Activated B cell treated with CpG ODN at 0.5 μM for 24 hours (primary cell): ENCODE measurements around the gene TRPV6. TPM values are rescaled to one million over a fixed set of nuclear protein-coding genes. Genes with fewer than 3 reads are reported as not detected.

Experiments used
- ATAC-seq: fragments of 200-7000 bp; cut with Tn5 transposase; one replicate; pipeline ENCODE4 v1.10.0; 2021; ENCODE audit warnings: low read depth, mild to moderate bottlenecking, moderate library complexity
- CTCF ChIA-PET: fragments of 350-600 bp; sonication (Branson Sonifier 250); formaldehyde crosslinking; loops from one replicate; lab custom pipeline; 2021; ENCODE audit warnings: antibody characterized with exemption; lab: Charles Lee
- POLR2A ChIA-PET: fragments of 350-600 bp; sonication (Branson Sonifier 250); formaldehyde crosslinking; loops from one replicate; lab custom pipeline; 2021; ENCODE audit warnings: antibody characterized with exemption; lab: Charles Lee
- DNase-seq: peaks from one replicate; pipeline ENCODE4 v3.0.0; 2022
- H3K27ac Mint-ChIP-seq: one replicate; pipeline ENCODE4 v1.8.0; 2020; ENCODE audit warnings: mixed read lengths
- H3K27me3 Mint-ChIP-seq: one replicate; pipeline ENCODE4 v1.8.0; 2021; ENCODE audit warnings: mixed read lengths
- H3K36me3 Mint-ChIP-seq: one replicate; pipeline ENCODE4 v1.8.0; 2021; ENCODE audit warnings: low read depth, mixed read lengths
- H3K4me1 Mint-ChIP-seq: one replicate; pipeline ENCODE4 v1.8.0; 2021; ENCODE audit warnings: mixed read lengths
- H3K4me3 Mint-ChIP-seq: one replicate; pipeline ENCODE4 v1.8.0; 2020; ENCODE audit warnings: mild to moderate bottlenecking, mixed read lengths
- H3K9me3 Mint-ChIP-seq: one replicate; pipeline ENCODE4 v1.8.0; 2020; ENCODE audit warnings: mixed read lengths
- CTCF ChIP-seq: fragments of 200-600 bp; IDR thresholded peaks from one replicate; pipeline ENCODE4 v1.8.0; 2022; ENCODE audit warnings: antibody characterized with exemption, mild to moderate bottlenecking
- intact Hi-C: fragments of 100-400 bp; cut with micrococcal nuclease; formaldehyde crosslinking; loops from one replicate; pipeline ENCODE4 v1.15.1; 2024
- total RNA-seq: library from RNA; stranded (reverse); gene quantifications from 2 replicates; pipeline ENCODE4 v1.2.3, GENCODE V29; 2022

TRPV6 gene
- total RNA-seq, 1 donor from 2014 or later, result not detected

- peaks cover 15% of the 10 kb centered on the region for H3K27me3 Mint-ChIP-seq
- peak; percentile 79 for ATAC-seq
- H3K36me3 Mint-ChIP-seq, result no peaks in the 10 kb centered on the region
- DNase-seq, result no peak
- no peak overlapping the region for H3K27ac Mint-ChIP-seq
- intact Hi-C loops, result loop anchor here (1.0 kb wide), 4 partner anchors 27 to 334 kb away; no protein-coding TSS in a partner anchor
- ChIA-PET CTCF (interaction anchor here (0.7 to 3.6 kb wide), 17 partner anchors 15 to 338 kb away, joined by 3 to 29 read pairs (median 3); no protein-coding TSS in a partner anchor), POLR2A (no interaction called here)
- no peaks in the 10 kb centered on the region for H3K9me3 Mint-ChIP-seq
- H3K4me1 Mint-ChIP-seq, result no peaks in the 10 kb centered on the region
- peak; percentile 43 for TF ChIP-seq CTCF
- H3K4me3 Mint-ChIP-seq, result no peak overlapping the region
Observed at GRCh38 chr7:142880876-142881505, 4.6 kb downstream of the TRPV6 start.

GRCh38 chr7:142879060-142879459 is 6.5 kb downstream of the TRPV6 start:
- TF ChIP-seq CTCF, result no peak
- no peaks in the 10 kb centered on the region for H3K9me3 Mint-ChIP-seq
- no peak for ATAC-seq
- DNase-seq, result no peak
- ChIA-PET POLR2A (no interaction called here), CTCF (interaction anchor here (0.9 to 3.6 kb wide), 3 partner anchors 123 to 336 kb away, joined by 3 to 29 read pairs (median 3); no protein-coding TSS in a partner anchor)
- H3K27me3 Mint-ChIP-seq, result peaks cover 16% of the 10 kb centered on the region
- no peaks in the 10 kb centered on the region for H3K4me1 Mint-ChIP-seq
- intact Hi-C loops, result no loop called here
- H3K27ac Mint-ChIP-seq, result no peak overlapping the region
- H3K36me3 Mint-ChIP-seq, result no peaks in the 10 kb centered on the region
- H3K4me3 Mint-ChIP-seq, result no peak overlapping the region

- Mint-ChIP-seq H3K36me3 (no peaks in the 10 kb centered on the region), H3K27me3 (peaks cover 16% of the 10 kb centered on the region), H3K9me3 (no peaks in the 10 kb centered on the region), H3K4me3 (no peak overlapping the region), H3K27ac (no peak overlapping the region), H3K4me1 (no peaks in the 10 kb centered on the region)
- ChIA-PET POLR2A (no interaction called here), CTCF (interaction anchor here (1.6 kb wide), 1 partner anchor 337 kb away, joined by 5 read pairs; no protein-coding TSS in a partner anchor)
- DNase-seq, result no peak
- TF ChIP-seq CTCF, result no peak
- intact Hi-C loops, result no loop called here
- no peak for ATAC-seq
Observed at GRCh38 chr7:142878315-142878714, 7.2 kb downstream of the TRPV6 start.

- DNase-seq (no peak), ATAC-seq (no peak)
- no peak for TF ChIP-seq CTCF
- intact Hi-C loops, result no loop called here
- no peaks in the 10 kb centered on the region for H3K4me1 Mint-ChIP-seq
- no peak overlapping the region for H3K4me3 Mint-ChIP-seq
- CTCF ChIA-PET, result interaction anchor here (1.6 kb wide), 1 partner anchor 338 kb away, joined by 5 read pairs; no protein-coding TSS in a partner anchor
- H3K9me3 Mint-ChIP-seq, result no peaks in the 10 kb centered on the region
- no peak overlapping the region for H3K27ac Mint-ChIP-seq
- POLR2A ChIA-PET, result no interaction called here
- peaks cover 16% of the 10 kb centered on the region for H3K27me3 Mint-ChIP-seq
- no peaks in the 10 kb centered on the region for H3K36me3 Mint-ChIP-seq
Observed at GRCh38 chr7:142876991-142877910, 8.3 kb downstream of the TRPV6 start.
